K562 (cell line): ENCODE measurements around the gene SGMS1. TPM values are rescaled to one million over a fixed set of nuclear protein-coding genes. Genes with fewer than 3 reads are reported as not detected.
A peak's percentile ranks its signal among the peaks of the same experiment; 100 is the strongest.

ENCODE experiments used
- CBX1 ChIP-seq: sonication (generic); IDR thresholded peaks from 2 replicates; pipeline ENCODE4 v1.6.1; 2016; ENCODE audit warnings: antibody characterized with exemption, low read depth, mild to moderate bottlenecking
- DLX4 ChIP-seq: fragments of 250-450 bp; sonication (Bioruptor Pico); IDR thresholded peaks from 2 replicates; pipeline ENCODE4 v1.6.1; 2021; ENCODE audit warnings: mild to moderate bottlenecking
- GABPA ChIP-seq: fragments of 200-800 bp; sonication (Bioruptor generic); conservative IDR thresholded peaks from 2 replicates; pipeline ENCODE4 v1.6.1; 2016; ENCODE audit warnings: low read depth, missing genetic modification characterization, missing compliant biosample characterization
- JUN ChIP-seq, 2 experiments: sonication (generic) in 1 of 2; formaldehyde crosslinking in 1 of 2; IDR thresholded peaks; 2 replicates each; pipeline versions ENCODE4 v1.6.1 to v1.8.0; 2012 to 2022; ENCODE audit warnings: borderline replicate concordance in 2 of 2, mild to moderate bottlenecking in 2 of 2, improper control_type of control experiment in 1 of 2, low read depth in 1 of 2, low read length in 1 of 2, missing genetic modification reagents in 1 of 2
- MEIS2 ChIP-seq: fragments of 450-650 bp; IDR thresholded peaks from 2 replicates; pipeline ENCODE4 v1.6.1; 2014; ENCODE audit warnings: mild to moderate bottlenecking; ENCODE audit not compliant: partially characterized antibody
- NFATC3 ChIP-seq: fragments of 450-650 bp; IDR thresholded peaks from 2 replicates; pipeline ENCODE4 v1.6.1; 2017; ENCODE audit warnings: mild to moderate bottlenecking
- NR2C1 ChIP-seq, 2 experiments: fragments of 450-650 bp; IDR thresholded peaks; 2 replicates each; pipeline ENCODE4 v1.6.1; 2017; ENCODE audit warnings: mild to moderate bottlenecking in 2 of 2, antibody characterized with exemption in 1 of 2, inconsistent platforms in 1 of 2, missing compliant biosample characterization in 1 of 2, missing genetic modification characterization in 1 of 2
- PBX2 ChIP-seq, 2 experiments: IDR thresholded peaks in 1 of 2; conservative IDR thresholded peaks in 1 of 2; 2 replicates each; pipeline ENCODE4 v1.6.1; 2016; ENCODE audit warnings: low read depth in 2 of 2, mild to moderate bottlenecking in 1 of 2, missing compliant biosample characterization in 1 of 2, missing genetic modification characterization in 1 of 2, moderate library complexity in 1 of 2
- PRMT5 ChIP-seq: sonication (generic); formaldehyde crosslinking; IDR thresholded peaks from 2 replicates; pipeline ENCODE4 v1.5.0; 2020; ENCODE audit warnings: missing genetic modification reagents
- SAFB2 ChIP-seq: fragments of 200-400 bp; formaldehyde crosslinking; IDR thresholded peaks from 2 replicates; pipeline ENCODE4 v1.6.1; 2018; ENCODE audit warnings: borderline replicate concordance, low read length, low read depth, moderate library complexity; ENCODE audit not compliant: severe bottlenecking
- SIN3B ChIP-seq: fragments of 450-650 bp; IDR thresholded peaks from 2 replicates; pipeline ENCODE4 v1.6.1; 2017; ENCODE audit warnings: low read depth, mild to moderate bottlenecking, moderate library complexity
- TAF9B ChIP-seq: fragments of 450-650 bp; IDR thresholded peaks from 2 replicates; pipeline ENCODE4 v1.6.1; 2018; ENCODE audit warnings: mild to moderate bottlenecking; ENCODE audit not compliant: partially characterized antibody
- U2AF1 ChIP-seq: fragments of 200-400 bp; formaldehyde crosslinking; optimal IDR thresholded peaks from 2 replicates; pipeline ENCODE3; 2017; ENCODE audit warnings: mild to moderate bottlenecking, low read depth, low read length, moderate library complexity
- ZNF12 ChIP-seq: sonication (generic); formaldehyde crosslinking; IDR thresholded peaks from 2 replicates; pipeline ENCODE4 v1.4.0; 2020; ENCODE audit warnings: mild to moderate bottlenecking, missing genetic modification reagents
- ZNF263 ChIP-seq: sonication (generic); formaldehyde crosslinking; IDR thresholded peaks from 2 replicates; pipeline ENCODE4 v1.8.0; 2022; ENCODE audit warnings: mild to moderate bottlenecking, missing genetic modification reagents, borderline replicate concordance
- polyA plus RNA-seq, 8 experiments: library from polyadenylated mRNA; depleted of rRNA in 4 of 8; stranded (reverse) in 5 of 8; unstranded in 3 of 8; fragments of >200 nt; fragmentation: Nextera tagmentation in 2 of 8; fragmentation: Illumina TruSeq in 1 of 8; extraction: Ambion mirVana in 2 of 8; extraction: Trizol in 1 of 8; gene quantifications; 2 replicates each; pipeline versions ENCODE4 v1.2.1 to v1.2.3, GENCODE V29; 2011 to 2014; ENCODE audit warnings: inconsistent platforms in 1 of 8, missing spikeins in 1 of 8
- total RNA-seq, 7 experiments: library from RNA; depleted of rRNA in 6 of 7; stranded (reverse); fragments of >200 nt in 6 of 7; fragmentation: Illumina TruSeq in 2 of 7; extraction: Trizol in 2 of 7; gene quantifications; 2 replicates each; pipeline versions ENCODE4 v1.2.1 to v1.2.3, GENCODE V29; 2011 to 2021; ENCODE audit warnings: low replicate concordance in 1 of 7
- TF ChIP-seq, protein P1 (sequence below): fragments of 450-650 bp; IDR thresholded peaks from 2 replicates; pipeline ENCODE4 v1.6.1; 2017; ENCODE audit warnings: antibody characterized with exemption, mild to moderate bottlenecking
- TF ChIP-seq, protein P2 (sequence below): fragments of 200-800 bp; sonication (Bioruptor generic); IDR thresholded peaks from 2 replicates; pipeline ENCODE4 v1.6.1; 2017; ENCODE audit warnings: missing genetic modification characterization, missing compliant biosample characterization

The SGMS1 gene
- total and polyA plus RNA-seq, 9 of the 15 experiments (the other 6 are each of a cell fraction or from before 2014, with no cell fraction given): 22.6 to 232 (median 82.2) TPM

GRCh38 chr10:50593523-50594376 is 30.0 kb downstream of the SGMS1 start (continued):
- TF ChIP-seq, protein P1, sequence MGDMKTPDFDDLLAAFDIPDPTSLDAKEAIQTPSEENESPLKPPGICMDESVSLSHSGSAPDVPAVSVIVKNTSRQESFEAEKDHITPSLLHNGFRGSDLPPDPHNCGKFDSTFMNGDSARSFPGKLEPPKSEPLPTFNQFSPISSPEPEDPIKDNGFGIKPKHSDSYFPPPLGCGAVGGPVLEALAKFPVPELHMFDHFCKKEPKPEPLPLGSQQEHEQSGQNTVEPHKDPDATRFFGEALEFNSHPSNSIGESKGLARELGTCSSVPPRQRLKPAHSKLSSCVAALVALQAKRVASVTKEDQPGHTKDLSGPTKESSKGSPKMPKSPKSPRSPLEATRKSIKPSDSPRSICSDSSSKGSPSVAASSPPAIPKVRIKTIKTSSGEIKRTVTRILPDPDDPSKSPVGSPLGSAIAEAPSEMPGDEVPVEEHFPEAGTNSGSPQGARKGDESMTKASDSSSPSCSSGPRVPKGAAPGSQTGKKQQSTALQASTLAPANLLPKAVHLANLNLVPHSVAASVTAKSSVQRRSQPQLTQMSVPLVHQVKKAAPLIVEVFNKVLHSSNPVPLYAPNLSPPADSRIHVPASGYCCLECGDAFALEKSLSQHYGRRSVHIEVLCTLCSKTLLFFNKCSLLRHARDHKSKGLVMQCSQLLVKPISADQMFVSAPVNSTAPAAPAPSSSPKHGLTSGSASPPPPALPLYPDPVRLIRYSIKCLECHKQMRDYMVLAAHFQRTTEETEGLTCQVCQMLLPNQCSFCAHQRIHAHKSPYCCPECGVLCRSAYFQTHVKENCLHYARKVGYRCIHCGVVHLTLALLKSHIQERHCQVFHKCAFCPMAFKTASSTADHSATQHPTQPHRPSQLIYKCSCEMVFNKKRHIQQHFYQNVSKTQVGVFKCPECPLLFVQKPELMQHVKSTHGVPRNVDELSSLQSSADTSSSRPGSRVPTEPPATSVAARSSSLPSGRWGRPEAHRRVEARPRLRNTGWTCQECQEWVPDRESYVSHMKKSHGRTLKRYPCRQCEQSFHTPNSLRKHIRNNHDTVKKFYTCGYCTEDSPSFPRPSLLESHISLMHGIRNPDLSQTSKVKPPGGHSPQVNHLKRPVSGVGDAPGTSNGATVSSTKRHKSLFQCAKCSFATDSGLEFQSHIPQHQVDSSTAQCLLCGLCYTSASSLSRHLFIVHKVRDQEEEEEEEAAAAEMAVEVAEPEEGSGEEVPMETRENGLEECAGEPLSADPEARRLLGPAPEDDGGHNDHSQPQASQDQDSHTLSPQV: no peak; the same call in 1 of the 2 replicates
- TF ChIP-seq NR2C1 (IDR thresholded peaks at IDR 0.05): no peak
- TF ChIP-seq NR2C1 (tag; IDR thresholded peaks at IDR 0.05): peak; percentile 28
- no peak for TF ChIP-seq PRMT5 (CRISPR knock-in tag)
- no peak for TF ChIP-seq PBX2 (CRISPR knock-in tag; IDR thresholded peaks at IDR 0.05; ENCODE audit: low read depth)
- no peak for TF ChIP-seq PBX2 (tag; conservative IDR thresholded peaks at IDR 0.05; ENCODE audit: low read depth)
- no peak for TF ChIP-seq DLX4 (CRISPR knock-in tag)
- TF ChIP-seq U2AF1: no peak
- no peak for TF ChIP-seq SIN3B
- TF ChIP-seq JUN (IDR thresholded peaks at IDR 0.05; ENCODE audit: borderline replicate concordance, low read depth, low read length): no peak
- no peak for TF ChIP-seq JUN (CRISPR knock-in tag; IDR thresholded peaks at IDR 0.05; ENCODE audit: borderline replicate concordance)
- TF ChIP-seq MEIS2: no peak
- TF ChIP-seq CBX1: no peak
- no peak for TF ChIP-seq GABPA
- no peak for TF ChIP-seq TAF9B
- TF ChIP-seq NFATC3: peak; percentile 90
- TF ChIP-seq, protein P2, sequence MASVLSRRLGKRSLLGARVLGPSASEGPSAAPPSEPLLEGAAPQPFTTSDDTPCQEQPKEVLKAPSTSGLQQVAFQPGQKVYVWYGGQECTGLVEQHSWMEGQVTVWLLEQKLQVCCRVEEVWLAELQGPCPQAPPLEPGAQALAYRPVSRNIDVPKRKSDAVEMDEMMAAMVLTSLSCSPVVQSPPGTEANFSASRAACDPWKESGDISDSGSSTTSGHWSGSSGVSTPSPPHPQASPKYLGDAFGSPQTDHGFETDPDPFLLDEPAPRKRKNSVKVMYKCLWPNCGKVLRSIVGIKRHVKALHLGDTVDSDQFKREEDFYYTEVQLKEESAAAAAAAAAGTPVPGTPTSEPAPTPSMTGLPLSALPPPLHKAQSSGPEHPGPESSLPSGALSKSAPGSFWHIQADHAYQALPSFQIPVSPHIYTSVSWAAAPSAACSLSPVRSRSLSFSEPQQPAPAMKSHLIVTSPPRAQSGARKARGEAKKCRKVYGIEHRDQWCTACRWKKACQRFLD: peak; percentile 58; the same call in 1 of the 2 replicates
- TF ChIP-seq ZNF263 (CRISPR knock-in tag): no peak
- TF ChIP-seq SAFB2: no peak
- TF ChIP-seq ZNF12 (CRISPR knock-in tag): no peak
